Anterior cingulate cortex (tissue), 58 donors: ENCODE data around the gene KANSL3.
"Not testable (repeated sequence)": the region's sequence is repeated elsewhere in the genome, so short reads cannot be mapped to it uniquely, and the experiment has no call there.

Experiments
- DNase-seq, 58 donors: peaks; one replicate each; lab custom pipeline; 2025; lab: John Stamatoyannopoulos, UW

The KANSL3 gene

DNA sequence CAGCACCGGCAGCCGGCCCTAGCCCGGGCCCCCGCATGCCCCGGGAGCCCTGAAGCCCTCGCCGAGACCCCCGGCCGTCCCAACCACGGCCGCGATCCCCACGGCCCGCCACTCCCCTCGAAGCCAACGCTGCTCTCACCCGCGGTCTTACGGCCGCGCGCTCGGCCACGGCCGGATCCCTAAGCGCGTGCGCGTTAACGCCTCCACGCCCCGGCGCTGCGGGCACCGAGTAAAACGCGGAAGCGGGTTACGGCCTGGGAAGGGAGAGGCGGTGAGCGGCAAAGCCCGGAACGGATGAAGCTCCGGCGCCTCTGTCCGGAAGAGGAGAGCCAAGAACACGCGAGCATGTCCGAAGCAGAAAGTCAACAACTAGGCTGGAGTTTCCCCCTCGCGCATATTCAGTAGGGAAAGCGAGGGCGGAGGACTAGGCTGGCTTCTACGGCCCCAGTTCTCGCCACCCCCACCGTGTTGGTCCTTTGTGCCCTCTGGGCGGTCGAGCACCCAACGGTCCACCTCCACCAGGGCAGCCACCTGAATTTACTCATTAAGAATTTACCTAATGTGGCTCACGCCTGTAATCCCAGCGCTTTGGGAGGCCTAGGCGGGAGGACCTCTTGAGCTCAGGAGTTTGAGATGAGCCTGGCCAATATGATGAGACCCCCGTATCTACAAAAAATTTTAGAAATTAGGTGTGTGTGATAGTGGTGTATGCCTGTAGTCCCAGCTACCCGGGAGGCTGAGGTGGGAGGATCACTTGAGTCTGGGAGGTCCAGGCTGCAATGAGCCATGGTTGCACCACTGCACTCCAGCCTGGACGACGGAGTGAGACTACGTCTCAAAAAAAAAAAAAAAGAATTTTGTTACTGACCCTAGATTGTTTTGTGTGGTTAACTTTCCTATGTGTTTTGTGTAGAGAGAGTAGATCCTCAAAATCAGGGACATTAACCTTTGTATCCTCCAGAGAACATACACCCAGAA, at the start of gene KANSL3:
Gene KANSL3, minus strand, starts transcription at position 169 of the 978 bp plus-strand sequence. CDS start 1,177 bp downstream, outside the sequence.
- peak; percentile 34 to 89 (median 84) for DNase-seq

DNA sequence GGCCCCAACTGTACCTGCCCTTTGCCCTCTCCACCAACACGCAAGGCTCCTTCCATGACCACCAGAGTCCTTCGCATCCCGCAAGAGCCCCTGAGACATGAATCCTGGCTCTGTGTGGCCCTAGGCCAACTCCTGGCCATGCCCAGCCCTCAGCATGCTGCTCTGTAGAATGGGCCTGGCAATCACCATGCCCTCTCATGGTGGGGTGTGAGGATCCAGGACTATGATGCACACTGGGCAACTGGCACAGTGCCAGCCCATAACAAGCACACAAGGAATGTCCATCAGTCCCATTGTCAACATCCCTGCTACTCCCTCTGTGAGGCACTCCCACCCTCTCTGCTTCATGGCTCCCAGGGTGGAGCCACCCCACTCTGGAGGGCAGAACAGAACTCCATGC, 49.2 kb upstream of the KANSL3 start:
- peak in 1 of 58 donors; percentile 6 for DNase-seq

DNA sequence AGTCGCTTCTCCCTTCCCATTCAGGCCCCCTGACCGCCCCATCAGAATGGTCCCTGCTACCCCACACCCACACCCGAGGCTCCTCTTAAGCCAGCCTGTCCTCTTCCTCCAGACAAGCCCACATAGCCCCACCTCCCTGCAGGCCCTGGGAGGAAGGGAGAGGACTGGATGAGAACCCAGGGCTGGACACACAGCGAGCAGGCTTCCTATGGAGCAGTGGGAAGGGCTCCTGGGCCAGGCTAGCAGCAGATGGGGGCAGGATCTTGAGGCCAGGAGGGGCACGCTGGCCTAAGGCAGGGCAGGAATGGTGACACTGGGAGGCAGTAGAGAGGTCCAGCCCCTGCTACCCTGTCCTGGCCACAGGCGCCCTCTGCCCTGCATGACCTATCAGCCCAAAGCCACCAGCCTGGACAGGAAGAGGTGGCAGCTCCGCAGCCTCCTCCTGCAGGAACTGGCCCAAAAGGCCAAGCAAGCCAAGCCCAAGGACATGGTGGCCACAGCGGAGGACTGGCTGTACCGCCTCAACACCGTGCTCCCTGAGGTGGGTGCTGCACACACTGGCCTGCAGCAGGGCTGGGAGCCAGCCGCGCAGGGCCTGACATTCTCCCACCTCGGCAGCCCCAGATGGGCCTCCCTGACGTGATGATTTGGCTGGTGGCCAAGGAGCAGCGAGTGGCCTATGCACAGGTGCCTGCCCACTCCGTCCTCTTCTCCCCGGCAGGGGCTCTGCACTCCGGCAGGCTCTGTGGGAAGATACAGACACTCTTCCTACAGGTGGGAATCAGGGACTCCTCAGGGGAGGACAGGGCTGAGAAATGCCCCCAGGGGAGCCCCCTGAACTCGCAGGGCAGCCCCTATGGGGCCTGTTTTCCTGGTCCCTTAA, 47.7 kb upstream of the KANSL3 start:
- DNase-seq: no peak

DNA sequence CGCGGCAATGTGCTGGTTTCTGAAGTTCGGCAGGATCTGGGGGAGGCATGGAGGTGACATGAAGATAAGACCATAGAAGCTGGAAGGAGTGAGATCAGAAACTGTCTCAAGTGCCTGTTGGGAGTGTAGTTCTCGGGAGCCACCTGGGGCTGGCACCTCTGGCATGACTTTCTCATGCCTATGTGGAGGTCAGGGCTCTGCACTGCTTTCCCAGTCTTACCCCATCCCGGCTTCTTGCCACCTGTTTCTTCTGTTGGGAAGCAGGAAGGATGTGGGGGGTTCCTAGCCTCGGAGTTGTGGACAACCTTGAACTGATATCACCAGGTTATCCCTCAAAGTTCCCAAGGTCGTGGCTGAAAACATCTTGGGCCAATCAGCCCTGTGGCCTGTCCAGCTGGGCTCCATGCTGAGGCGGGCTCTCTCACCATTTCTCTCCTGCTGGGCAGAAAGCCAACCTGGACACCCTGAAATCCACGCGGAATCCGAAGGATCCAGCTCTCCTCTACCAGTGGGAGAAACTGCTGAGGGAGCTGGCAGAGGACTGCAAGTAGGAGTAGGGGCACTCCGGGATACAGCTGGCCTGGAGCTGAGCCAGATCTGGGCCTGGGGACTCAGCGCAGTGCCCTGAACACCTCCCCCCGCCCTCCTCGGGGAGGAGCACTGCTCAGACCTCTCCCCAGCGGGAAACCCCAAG, 46.9 kb upstream of the KANSL3 start:
- no peak for DNase-seq

DNA sequence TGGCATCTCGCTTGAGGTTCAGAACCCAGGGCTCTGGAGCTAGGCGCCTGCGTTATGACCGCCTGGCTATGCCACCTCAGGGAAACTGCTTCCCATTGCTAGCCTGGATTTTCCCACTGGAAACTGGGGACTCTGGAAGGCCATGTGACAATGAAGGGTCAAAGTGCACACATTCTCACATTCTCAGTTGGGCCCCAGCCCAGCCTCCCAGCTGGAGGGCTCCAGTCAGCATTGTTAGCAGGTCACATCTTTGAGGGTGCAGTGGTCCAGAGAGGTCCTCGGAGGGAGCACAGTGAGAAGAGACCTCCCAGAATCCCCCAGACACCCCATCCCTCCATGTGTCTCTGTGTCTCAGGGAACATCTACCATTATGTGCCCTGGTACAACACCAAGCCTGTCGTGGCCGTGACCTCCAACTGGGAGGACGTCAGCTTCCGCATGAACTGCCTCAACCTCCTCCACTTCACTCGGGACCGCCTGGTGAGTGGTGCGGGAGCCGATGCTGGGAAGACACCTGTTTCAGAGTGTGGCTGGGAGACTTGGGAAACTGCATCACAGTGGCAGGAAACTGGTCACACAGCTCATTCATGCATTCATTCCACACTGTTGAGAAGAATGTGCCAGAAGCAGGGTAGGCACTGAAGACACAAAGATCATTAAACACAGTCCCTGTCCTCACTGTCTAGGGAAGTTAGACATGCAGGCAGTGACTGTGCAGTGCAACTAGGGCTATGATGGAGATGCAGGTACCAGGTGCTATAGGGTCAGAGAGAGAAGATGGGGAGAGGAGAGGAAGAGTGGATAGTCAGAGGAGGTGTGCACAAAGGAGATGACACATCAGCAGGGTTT, 46.1 kb upstream of the KANSL3 start:
- DNase-seq: no peak

DNA sequence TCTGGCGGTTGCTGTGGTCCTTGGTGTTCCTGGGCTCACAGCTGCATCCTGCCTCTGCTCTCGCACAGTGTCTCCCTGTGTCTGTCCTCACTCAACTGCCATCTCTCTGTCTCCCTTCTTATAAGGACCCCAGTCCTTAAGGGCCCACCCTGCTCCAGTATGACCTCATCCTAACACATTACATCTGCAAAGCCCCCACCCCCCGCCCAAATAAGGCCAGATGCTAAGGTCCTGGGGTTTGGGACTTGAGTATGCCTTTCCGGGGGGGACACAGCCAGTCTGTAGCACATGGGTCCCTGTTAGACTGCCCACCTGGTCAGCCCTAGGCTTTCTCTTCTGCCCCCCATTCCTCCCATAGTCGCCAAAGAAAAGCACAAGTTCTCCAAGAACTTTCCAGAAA, 45.2 kb upstream of the KANSL3 start:
- no peak for DNase-seq

DNA sequence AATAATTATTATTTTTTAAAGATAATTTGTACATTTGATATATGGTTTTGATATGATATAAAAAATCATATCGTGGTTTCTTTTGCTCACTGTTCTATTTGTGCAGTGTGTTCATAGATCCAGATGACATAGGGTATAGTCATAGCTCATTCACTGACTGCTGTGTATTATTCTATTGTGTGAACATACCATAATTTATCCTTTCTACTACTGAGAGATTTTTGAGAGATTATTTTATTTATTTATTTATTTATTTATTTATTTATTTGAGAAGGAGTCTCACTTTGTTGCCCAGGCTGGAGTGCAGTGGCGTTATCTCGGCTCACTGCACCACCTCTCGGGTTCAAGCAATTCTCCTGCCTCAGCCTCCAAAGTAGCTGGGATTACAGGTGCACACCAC, 43.4 kb upstream of the KANSL3 start:
- DNase-seq: no peak

DNA sequence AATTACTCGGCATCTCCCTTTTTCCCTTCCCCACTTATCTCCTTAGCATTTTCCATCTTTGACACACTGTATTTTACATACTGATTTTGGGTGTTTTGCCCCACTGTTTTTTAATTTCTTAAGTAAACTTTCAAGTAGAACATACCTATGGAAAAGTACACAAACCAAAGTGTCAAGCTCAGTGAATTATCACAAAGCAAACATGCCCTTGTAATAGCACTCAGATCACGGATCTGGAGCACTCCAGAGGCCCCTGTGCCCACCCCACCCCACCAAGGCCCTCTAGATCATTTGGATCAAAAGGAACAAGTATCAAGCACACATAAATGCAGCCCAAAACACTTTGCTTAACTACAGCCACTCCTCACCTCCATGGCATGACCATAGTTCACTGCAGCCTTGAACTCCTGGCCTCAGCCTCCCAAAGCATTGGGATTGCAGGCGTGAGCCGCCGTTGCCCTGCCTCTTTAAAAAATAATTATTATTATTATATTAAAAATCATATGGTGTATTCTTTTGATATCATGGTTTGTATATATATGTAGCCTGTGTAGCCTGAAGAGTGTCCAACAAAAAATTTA, 42.5 kb upstream of the KANSL3 start:
- DNase-seq: no peak

DNA sequence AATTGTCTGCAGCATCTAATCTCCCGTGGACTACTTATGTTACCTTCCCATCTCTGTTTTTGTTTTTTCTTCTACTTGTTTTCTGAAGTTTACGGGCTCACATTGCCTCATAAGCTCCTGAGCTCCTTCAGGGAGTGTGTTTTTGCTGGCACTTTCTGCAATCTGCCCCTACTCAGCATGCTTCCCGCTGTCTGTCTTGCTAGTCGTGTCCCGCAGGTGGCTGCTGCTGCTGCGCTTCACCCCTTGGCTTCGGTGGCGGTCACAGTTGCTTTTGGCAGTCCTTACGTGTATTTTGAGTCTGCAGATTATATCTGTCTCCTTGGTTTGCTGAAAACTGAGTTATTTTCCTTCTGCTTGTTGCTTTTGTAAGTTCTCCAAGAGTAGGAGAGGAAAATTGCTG, 41.7 kb upstream of the KANSL3 start:
- no peak for DNase-seq

DNA sequence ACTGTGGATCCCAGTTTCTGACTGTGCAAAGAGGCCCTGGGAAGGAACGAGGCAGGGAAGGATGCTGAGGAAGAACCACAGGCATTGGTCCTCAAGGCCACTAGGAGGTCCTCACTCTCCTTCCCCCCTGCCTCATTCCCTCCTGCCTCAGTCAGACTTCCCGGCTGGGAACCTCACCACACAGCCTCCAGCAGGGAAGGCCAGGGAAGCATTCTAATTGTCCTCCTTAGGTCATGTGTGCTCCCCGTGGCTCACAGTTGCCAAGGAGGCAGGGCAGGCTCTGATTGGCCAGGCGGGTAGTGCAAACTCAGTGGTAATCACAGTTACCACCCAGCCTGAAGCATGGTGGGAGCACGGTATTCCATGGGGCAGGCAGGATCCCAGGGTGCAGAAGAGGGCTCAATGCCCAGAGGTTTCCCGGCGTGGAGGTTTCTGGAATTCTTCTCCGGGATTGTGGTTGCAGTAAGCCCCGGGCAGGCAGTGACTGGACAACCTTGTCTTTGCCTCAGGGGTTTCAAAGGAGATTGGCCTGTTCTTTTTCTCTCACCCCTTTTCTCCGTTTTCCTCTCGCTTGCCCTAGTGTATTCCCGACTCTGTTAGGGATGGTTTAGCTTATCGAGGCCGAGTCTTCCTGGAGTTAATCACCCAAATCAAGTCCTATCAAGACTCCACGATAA, 31.6 kb upstream of the KANSL3 start:
- no peak for DNase-seq

DNA sequence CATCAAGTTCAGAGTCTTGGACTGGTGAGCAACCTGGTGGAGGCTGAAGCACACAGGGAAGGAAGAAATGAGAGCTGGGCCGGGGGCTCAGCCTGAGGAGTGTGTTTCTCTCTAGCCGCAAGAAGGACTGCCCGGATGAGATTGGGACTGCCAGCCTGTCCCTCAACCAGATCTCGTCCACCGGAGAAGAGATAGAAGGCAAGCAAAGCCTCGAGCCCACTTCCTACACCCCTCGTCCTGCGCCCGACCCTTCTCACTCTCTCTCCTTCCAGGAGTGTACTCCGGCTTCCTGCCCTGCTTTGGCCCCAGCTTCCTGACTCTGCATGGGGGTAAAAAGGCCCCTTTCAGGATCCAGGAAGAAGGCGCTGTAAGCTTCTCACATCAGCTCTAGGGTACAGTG, 30.7 kb upstream of the KANSL3 start:
- no peak for DNase-seq

DNA sequence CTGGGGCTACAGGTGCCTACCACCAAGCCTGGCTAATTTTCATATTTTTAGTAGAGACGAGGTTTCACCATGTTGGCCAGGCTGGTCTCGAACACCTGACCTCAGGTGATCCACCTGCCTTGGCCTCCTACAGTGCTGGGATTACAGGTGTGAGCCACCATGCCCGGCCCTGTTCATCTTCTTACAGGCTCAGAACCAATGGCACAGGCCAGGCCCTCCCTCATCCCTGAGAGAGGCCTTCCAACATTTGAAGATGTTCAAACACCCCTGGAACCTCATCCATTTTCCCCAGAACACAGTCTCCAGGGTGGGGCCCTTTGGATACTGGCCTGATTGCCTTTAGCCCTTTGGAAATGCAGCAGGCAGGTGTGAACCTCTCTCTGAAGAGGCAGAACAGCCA, 27.6 kb upstream of the KANSL3 start:
- DNase-seq: not testable (repeated sequence)

DNA sequence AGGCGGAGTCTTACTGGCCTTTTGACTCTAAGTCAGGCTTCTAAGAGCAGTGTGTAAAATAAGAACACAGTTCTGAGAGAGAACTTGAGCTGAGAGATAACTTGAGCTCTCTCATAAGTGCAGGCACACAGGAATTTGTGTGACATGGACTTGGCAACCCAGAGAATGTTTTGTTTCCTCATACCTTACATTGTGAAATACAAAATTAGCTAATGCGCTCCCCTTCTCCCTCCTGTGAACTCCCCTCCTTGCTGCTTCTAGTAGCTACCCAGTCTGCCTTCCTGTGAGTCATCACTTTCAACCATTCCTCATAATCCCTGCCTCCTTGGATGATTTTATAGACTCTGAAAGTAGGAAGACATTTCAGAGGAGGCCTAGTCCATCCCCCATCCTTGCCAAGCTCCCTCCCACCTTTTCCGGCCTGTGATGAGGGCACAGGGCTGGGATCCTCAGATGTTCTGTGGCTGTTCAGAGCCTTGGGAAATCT, 27.0 kb upstream of the KANSL3 start:
- DNase-seq: no peak

DNA sequence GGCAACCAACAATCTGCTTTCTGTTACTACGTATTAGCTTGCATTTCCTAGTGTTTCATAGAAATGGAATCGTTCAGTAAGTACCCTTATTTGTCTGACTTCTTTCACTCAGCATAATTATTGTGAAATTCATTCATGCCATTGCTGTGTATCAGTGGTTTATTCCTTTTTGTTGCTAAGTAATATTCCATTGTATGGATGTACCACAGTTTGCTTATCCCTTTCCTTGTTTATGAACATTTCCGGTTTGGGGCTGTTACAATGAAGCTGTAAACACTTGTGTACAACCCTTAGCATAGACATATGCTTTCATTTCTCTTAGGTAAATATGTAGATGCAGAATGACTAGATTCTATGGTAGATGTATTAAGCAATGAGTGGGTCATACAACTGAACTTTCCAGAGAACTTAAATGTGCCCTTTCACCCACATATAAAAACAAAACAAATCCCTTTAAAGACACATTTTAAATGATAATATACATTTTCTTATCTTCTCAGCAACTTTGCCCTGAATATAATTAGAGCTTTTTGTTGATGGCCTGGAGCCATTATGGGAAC, 26.3 kb upstream of the KANSL3 start:
- no peak for DNase-seq

DNA sequence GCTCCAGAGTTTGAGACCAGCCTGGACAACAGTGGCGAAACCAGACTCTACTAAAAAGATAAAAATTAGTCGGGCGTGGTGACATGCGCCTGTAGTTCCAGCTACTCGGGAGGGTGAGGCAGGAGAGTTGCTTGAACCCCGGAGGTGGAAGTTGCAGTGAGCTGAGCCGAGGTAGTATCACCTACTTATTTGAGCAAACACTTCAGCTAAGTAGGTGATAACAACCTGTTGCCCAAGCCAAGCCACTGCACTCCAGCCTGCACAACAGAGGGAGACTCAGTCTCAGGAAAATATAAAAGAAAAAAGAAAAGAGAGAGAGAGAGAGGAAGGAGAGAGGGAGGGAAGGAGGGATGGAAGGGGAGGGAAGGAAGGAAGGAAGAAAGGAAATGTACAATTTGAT, 25.7 kb upstream of the KANSL3 start:
- DNase-seq: no peak

DNA sequence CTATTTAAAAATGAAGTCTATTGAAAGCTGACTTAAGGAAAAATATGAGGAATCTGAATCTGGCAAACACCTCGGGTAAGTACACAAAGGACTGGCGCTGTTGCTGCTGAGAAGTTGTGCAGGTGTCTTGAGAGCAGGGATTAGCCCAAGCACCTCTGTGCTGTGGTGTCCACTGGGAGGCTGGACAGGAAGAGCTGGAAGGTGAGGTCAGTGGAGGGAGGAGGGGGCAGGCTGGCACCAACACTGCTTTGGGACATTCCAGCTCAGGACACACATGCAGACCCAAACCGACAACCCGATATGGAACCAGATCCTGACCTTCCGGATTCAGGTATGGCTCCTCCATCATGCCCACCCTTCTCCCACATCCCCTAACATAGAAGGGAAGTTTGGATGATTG, 25.1 kb upstream of the KANSL3 start:
- DNase-seq: no peak

DNA sequence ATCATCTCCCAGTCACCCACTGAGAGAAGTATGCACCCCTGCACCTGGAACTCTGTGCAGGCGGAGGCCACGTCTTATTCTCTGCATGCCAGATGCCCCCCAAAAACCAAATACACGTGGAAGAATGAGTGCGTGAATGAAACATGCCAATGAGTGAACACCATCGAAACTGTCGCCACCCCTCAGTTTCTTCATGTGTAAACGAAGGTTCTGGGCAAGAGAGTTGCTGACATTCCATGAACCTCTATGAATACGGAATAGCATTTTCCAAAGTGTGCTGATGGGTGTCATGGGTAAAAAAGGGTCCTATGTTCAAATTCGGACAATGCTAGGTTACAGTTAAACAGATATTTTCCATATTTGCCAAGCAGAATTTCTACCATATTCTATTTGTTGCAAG, 24.2 kb upstream of the KANSL3 start:
- DNase-seq: no peak

DNA sequence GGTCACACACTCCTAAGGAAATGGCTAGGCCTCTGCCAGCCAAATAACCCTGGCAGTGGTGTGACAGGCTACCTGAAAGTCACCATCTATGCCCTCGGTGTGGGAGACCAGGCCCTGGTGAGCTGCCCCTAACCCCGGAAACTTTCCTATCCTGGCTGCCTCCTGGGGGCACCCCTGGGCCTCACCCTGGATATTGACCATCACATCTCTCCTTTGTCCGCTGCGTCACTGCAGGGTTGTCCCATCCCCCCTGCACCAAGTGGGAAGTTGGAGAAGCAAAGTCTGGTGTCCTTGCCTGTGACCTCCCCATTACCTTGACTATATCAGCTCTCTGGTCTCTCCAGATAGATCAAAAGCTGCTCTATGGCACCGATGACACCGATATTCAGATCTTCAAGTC, 23.2 kb upstream of the KANSL3 start:
- no peak for DNase-seq
